ENCODE measurements around the gene ANKRD2.

The ANKRD2 gene

DNA sequence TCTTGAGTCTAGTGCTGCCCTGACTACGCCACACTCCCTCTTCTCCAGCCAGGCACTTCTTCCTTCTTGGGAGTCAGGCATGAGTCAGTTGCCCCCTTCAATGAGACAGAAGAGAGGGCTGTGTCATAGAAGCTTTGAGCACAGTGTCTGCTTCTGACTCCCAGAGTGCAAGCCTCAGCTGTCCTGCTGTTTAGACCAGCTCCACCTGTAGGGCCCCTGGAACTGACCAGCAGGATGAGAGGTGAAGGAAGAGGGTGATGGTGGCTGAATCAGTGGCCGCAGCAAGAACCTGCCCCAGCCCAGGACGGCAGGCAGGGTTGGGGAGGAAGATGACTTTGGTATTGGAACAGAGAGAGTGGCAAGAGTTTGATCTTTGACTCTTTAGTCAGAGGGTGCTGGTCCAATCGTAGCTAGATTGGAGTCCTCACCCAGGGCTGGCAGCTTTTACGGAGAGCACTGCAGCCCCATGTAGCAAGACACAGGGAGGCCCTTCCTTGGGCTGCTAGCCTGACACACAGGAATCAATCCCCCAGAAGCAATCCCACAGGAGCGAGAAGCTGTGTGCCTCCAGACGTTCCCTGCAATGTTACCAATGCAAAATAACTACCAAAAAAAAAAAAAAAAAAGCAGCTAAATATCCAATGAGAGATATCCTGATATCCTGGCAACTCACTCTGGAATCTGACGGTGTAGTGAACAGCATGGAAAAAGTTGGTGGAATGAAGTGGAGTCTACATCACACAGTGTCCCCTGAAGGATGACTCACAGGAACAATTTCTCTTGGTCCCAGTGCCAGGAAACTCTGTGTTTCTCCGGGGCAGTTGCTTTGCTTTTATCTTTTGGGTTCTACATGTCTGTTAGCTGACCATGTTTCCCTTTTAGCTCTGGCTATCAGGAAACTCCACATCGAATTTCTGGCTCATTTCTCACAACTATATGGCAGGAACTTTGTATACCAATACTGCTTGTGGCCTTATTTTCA is 23.8 kb downstream of the ANKRD2 start:
- DNase-seq (ENCODE audit: low read depth), result no peak

DNA sequence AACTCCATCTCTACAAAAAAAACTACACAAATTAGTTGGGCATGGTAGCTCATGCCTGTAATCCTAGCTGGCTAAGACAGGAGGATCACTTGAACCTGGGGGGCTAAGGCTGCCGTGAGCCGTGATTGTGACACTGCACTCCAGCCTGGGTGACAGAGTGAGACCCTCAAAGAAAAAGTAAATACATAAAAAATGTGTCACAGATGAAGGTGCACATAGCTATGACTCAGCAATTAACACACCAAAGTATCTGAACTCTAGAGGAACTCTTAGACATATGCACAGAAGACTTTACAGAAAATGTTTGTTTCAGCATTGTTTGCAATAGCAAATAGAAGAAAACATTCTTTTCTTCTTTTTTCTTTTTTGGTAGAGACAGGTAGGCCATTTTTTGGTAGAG is 25.2 kb downstream of the ANKRD2 start:
- DNase-seq (ENCODE audit: low read depth), result no peak

DNA sequence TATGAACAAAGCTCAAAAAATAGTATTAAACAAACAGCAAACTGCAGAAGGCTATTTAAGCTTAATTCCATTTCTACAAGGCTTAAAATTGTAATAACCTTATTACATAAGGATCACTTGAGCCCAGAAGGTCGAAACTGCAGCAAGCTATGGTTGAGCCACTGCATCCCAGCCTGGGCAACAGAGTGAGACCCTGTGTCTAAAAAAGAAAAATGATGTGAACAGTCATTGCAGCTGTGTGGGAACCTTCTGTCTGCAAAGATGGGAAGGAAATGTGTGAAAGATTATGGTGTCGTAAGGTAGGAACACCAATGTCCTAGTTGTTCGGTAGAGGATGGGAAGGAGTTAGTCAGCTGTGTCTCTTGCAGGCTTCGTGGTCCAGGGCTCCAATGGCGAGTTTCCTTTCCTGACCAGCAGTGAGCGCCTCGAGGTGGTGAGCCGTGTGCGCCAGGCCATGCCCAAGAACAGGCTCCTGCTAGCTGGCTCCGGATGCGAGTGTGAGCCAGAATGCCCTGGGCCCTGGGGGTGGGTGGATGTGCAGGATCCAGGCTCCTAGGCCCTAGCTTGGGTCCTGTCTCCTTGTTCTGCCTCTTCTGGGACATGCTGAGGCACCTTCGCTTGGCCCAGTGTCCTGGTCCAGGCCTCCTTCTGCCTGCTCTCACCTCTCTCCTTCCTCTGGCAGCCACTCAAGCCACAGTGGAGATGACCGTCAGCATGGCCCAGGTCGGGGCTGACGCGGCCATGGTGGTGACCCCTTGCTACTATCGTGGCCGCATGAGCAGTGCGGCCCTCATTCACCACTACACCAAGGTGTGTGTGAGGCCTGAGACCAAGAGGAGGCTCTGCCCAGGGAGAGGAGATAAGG is 26.1 kb downstream of the ANKRD2 start:
- no peak for DNase-seq (ENCODE audit: low read depth)

DNA sequence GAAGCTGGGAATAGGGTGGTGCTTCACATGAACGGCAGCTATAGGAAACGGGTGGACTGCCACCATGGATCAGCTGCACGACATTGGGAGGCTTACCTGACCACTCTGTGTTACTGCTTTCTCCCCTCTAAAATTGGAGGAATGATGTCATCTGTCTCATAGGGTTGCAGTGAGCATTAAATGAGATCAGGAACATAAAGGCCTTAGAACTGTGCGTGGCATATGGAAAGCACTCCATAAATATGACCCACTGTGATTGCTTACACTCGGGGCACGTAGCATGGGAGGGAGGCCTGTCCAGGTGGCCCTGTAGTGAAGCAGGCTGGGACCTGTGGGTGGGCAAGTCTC is 26.7 kb downstream of the ANKRD2 start:
- no peak for DNase-seq (ENCODE audit: low read depth)

DNA sequence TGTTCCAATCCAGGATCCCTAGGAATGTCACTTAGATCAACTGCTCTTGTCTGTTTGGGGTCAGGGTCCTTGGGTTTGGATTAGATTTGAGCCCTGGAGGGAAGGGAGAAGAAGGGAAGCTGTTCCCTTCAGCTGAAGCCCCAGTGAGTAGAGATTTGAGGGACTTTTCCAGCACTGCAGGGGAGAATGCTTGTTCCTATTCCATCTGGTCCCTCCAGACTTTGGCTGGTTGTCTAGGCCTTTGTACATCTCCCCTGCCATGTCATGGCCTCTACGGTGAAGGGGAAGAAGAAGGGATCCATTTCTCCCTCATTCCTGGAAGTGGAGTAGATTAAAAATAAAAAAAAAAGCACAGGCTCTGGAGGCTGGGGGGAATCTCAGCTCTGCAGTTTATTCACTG is 28.0 kb downstream of the ANKRD2 start:
- no peak for DNase-seq (ENCODE audit: low read depth)

- DNase-seq (ENCODE audit: low read depth), result no peak
Observed at GRCh38 chr10:97601268-97602215, 29.0 kb downstream of the ANKRD2 start.

DNA sequence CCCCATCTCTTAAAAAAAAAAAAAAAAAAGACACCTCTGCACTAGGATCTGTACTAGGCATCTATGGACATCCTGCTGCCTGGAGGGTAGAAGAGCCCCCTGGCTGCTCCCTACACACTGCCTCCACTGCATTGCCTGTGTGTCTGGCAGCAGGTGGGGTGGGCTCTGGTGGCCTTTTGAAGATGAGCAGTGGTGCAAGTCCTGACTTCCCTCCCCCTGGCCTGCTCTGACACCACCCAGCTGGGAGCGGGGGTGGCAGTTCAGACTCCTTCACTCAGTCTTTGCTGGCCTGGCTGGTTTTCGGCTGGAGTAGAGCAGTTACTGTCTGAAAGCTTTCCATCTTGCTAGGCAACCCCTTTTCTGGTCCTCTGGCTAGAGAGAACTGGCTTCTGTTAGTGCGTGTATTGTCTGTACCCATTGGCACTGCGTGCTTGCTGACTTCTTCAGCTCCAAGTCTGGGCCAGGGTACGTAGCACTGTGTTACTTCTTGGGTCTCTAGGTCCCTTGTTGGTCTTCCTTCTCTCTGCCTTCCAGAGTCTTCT is 34.6 kb downstream of the ANKRD2 start:
- DNase-seq (ENCODE audit: low read depth), result no peak

DNA sequence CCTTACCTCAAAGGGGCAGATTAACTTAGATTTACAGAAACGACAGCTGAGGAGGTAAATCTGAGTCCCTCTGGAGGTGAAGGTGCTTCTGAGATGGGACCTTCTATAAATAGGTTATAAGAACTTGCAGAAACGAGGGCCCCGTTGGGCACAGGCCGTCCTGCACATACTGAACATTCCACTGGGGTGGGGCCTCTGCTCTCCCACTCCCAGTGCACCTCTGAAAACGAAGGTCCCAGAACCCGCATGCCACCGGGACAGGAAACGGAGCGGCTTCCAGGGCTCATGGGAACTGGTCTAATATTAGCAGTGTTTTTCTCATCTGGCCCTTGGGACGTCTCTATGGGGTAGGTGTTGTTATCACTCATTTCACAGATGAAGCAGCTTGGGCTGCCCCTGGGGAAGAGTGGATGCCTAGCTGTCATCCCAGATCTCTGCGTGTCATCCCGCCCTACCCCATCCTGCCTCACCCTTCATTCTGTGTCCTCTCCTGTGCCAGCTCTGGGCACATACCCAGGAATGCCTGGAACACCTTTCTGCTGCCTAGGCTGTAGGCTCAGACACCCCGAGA is 36.5 kb downstream of the ANKRD2 start:
- DNase-seq (ENCODE audit: low read depth), result no peak

GRCh38 chr10:97611473-97611872 is 38.9 kb downstream of the ANKRD2 start:
- DNase-seq (ENCODE audit: low read depth), result no peak

GRCh38 chr10:97612386-97612785 is 39.8 kb downstream of the ANKRD2 start:
- no peak for DNase-seq (ENCODE audit: low read depth)

DNA sequence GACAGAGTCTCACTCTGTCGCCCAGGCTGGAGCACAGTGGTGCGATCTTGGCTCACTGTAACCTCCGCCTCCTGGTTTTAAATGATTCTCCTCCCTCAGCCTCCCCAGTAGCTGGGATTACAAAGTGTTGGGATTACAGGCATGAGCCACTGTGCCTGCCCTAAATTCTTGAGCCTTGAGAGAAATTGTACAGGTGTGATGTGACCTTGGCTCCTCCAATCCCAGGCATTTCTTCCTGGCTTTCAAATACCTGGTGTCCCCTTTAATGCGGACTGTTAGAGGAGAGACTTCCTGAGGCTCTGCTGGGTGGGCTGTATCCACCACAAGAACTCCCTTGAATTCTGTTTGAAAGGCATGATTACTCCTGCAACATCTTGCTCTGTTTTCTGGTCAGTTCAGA is 45.7 kb downstream of the ANKRD2 start:
- DNase-seq (ENCODE audit: low read depth), result no peak

GRCh38 chr10:97618733-97619132 is 46.2 kb downstream of the ANKRD2 start:
- DNase-seq (ENCODE audit: low read depth), result no peak

- DNase-seq (ENCODE audit: low read depth), result no peak
Observed at GRCh38 chr10:97623277-97623676, 50.7 kb downstream of the ANKRD2 start.

DNA sequence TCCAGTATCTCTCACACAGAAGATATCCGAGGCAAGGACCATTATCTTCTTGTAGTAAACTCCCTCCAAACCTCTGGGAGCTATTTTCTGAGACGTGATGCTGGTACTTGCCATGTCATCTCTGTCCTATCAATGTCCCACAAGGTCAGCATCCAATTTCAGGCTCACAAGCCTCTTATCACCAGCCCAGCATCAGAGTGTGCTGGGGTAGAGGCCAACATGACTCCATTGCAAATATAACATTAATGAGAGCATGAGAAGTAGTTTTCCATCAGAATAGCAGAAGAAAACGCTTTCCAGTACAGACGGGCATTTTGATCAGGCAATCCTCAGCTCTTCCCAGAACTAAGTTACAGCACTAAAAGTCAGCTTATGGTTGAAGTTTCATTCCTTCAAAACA is 55.2 kb downstream of the ANKRD2 start:
- DNase-seq (ENCODE audit: low read depth), result no peak

GRCh38 chr10:97628228-97628627 is 55.6 kb downstream of the ANKRD2 start:
- no peak for DNase-seq (ENCODE audit: low read depth)

- no peak for DNase-seq (ENCODE audit: low read depth)
Observed at GRCh38 chr10:97629289-97629688, 56.7 kb downstream of the ANKRD2 start.

DNA sequence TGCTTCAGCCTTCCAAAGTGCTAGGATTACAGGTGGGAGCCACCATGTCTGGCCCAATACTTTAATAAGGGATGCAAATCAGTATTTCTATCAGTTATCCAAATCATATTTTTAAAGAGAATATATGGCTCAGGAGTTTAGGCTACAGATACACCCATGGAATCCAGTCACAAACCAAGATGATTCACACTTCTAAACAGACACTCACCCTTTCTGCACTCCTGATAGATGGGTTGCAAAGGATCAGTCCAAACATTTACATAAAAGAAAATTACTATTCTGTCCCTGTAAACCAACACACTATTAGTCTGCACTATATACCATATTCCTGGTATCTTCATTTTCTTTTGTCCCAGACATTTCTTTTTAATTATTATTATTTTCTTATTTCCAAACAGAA is 58.5 kb downstream of the ANKRD2 start:
- DNase-seq (ENCODE audit: low read depth), result no peak

GRCh38 chr10:97632949-97633884 is 60.6 kb downstream of the ANKRD2 start, which contains the start of gene MORN4:
MORN4 (minus strand) TSS chr10:97633500; CDS start chr10:97619653, 13,847 bp downstream.
- peak; percentile 80 for DNase-seq (ENCODE audit: low read depth)

All from stimulated activated CD8-positive, alpha-beta memory T cell treated with anti-CD3 and anti-CD28 coated beads, Interleukin-7, amount 100 ng/mL, for 24 hours (primary cell).